Activated CD4-positive, alpha-beta memory T cell treated with anti-CD3 and anti-CD28 coated beads for 36 hours (primary cell): ENCODE results near the gene ZNF407. TPM values are rescaled to one million over a fixed set of nuclear protein-coding genes. Genes with fewer than 3 reads are reported as not detected.
"Not testable (repeated sequence)": the region's sequence is repeated elsewhere in the genome, so short reads cannot be mapped to it uniquely, and the experiment has no call there.

Experiments
- CTCF ChIA-PET: fragments of 350-600 bp; sonication (Branson Sonifier 250); formaldehyde crosslinking; loops from one replicate; lab custom pipeline; 2021; ENCODE audit warnings: antibody characterized with exemption, inconsistent platforms; lab: Charles Lee
- POLR2A ChIA-PET: fragments of 350-600 bp; sonication (Branson Sonifier 250); formaldehyde crosslinking; loops from one replicate; lab custom pipeline; 2021; ENCODE audit warnings: antibody characterized with exemption; lab: Charles Lee
- DNase-seq: peaks from one replicate; pipeline ENCODE4 v3.0.0-alpha.2; 2020
- H3K27ac Mint-ChIP-seq: one replicate; pipeline ENCODE4 v1.8.0; 2021; ENCODE audit warnings: mixed read lengths
- H3K27me3 Mint-ChIP-seq: one replicate; pipeline ENCODE4 v1.8.0; 2021; ENCODE audit warnings: mixed read lengths
- H3K36me3 Mint-ChIP-seq: one replicate; pipeline ENCODE4 v1.8.0; 2021; ENCODE audit warnings: mixed read lengths
- H3K4me1 Mint-ChIP-seq: one replicate; pipeline ENCODE4 v1.8.0; 2021; ENCODE audit warnings: low read depth, mixed read lengths
- H3K4me3 Mint-ChIP-seq: one replicate; pipeline ENCODE4 v1.8.0; 2021; ENCODE audit warnings: mild to moderate bottlenecking, mixed read lengths
- H3K9me3 Mint-ChIP-seq: one replicate; pipeline ENCODE4 v1.8.0; 2021; ENCODE audit warnings: mixed read lengths
- intact Hi-C: fragments of 100-400 bp; cut with micrococcal nuclease; formaldehyde crosslinking; loops from one replicate; pipeline ENCODE4 v1.15.1; 2023
- total RNA-seq, 2 experiments: library from RNA; stranded (reverse); gene quantifications; one replicate each; pipeline ENCODE4 v1.2.3, GENCODE V29; 2021

The ZNF407 gene
- total RNA-seq, 2 experiments from 2014 or later: 10.0 to 10.5 TPM

DNA sequence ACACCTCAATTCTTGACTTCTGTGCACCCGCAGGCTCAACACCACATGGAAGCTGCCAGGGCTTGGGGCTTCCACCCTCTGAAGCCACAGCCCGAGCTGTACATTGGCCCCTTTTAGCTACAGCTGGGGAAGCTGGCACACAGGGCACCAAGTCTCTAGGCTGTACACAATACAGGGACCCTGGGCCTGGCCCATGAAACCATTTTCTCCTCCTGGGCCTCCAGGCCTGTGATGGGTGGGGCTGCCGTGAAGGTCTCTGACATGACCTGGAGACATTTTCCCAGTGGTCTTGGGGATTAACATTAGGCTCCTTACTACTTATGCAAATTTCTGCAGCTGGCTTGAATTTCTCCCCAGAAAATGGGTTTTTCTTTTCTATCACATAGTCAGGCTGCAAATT lies 31.7 kb upstream of the ZNF407 start:
- POLR2A ChIA-PET, H3K9me3 Mint-ChIP-seq, H3K36me3 Mint-ChIP-seq, H3K4me1 Mint-ChIP-seq, intact Hi-C loops, H3K4me3 Mint-ChIP-seq, H3K27ac Mint-ChIP-seq, DNase-seq: not testable (repeated sequence)
- peaks cover 24% of the 10 kb centered on the region for H3K27me3 Mint-ChIP-seq
- CTCF ChIA-PET: interaction anchor here (2.3 kb wide), 1 partner anchor 14 kb away, joined by 11 read pairs; no protein-coding TSS in a partner anchor

DNA sequence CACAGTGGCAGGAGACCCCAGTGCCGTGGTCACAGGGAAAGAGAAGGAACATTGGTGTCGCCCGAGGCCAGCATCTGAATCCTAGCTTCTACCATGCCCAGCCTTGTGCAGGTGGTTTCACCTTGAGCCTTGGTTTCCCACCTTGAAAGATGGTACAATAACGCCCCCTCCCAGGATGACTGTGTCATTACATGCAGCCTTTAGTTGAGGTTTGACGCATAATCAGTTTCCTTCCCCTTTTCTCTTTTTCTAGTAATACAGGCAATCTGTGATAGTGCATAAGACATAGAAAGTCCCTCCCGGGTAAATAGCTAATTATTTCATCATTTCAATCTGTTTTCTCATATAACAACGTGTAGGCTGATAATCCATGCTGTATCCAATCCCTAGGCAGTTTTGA lies 29.8 kb upstream of the ZNF407 start:
- Mint-ChIP-seq H3K4me3 (no peak overlapping the region), H3K4me1 (no peaks in the 10 kb centered on the region), H3K36me3 (peaks cover 7% of the 10 kb centered on the region), H3K27me3 (peaks cover 24% of the 10 kb centered on the region), H3K27ac (no peak overlapping the region), H3K9me3 (peaks cover 7% of the 10 kb centered on the region)
- ChIA-PET CTCF (interaction anchor here (1.5 kb wide), 1 partner anchor 16 kb away, joined by 5 read pairs; no protein-coding TSS in a partner anchor), POLR2A (no interaction called here)
- intact Hi-C loops: no loop called here
- DNase-seq: no peak

DNA sequence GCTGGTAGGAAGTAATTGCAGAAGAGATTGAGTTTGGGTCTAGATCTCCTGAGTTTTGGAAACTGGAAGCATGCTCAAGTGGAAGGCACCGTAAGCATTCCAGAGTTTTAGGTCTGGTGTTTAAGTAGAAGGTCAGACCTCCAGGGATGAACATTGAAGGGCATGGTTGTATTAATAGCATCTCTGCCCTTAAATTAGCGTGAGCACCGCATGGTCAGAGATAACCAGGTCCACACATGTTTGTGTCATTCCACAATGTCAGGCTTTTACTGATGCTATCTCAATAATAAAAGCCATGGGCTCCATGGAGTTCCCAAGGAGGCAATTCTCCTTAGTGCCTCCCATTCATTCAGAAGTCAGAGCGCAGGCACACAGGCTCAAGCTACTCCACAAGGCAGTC lies 28.3 kb upstream of the ZNF407 start:
- Mint-ChIP-seq H3K27me3 (peaks cover 24% of the 10 kb centered on the region), H3K27ac (no peak overlapping the region), H3K9me3 (peaks cover 7% of the 10 kb centered on the region), H3K4me3 (no peak overlapping the region), H3K36me3 (peaks cover 7% of the 10 kb centered on the region), H3K4me1 (peaks cover 1% of the 10 kb centered on the region)
- DNase-seq: no peak
- POLR2A ChIA-PET: no interaction called here
- CTCF ChIA-PET: no interaction called here
- intact Hi-C loops: no loop called here

DNA sequence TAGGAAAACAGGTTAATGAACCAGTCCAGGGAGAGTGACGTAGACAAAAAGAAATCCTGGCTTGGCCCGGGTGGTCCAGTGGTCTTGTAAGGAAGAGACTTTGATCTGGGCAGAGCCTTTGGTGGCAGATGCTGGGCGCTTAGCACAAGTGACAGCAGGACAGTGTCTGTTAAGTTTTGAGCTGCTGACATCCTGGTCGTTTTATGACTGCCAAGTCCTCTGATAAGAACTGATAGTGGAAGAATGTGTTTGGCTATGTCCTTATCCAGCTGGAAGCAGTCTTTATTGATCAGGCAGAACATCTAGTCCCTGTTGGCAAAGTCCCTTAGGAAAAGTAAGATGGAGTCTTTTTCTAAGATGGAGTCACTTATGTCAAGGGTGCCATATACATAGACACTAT lies 27.4 kb upstream of the ZNF407 start:
- peaks cover 7% of the 10 kb centered on the region for H3K36me3 Mint-ChIP-seq
- H3K27me3 Mint-ChIP-seq: peaks cover 24% of the 10 kb centered on the region
- POLR2A ChIA-PET: no interaction called here
- DNase-seq: no peak
- intact Hi-C loops: no loop called here
- H3K27ac Mint-ChIP-seq: no peak overlapping the region
- H3K4me1 Mint-ChIP-seq: peaks cover 5% of the 10 kb centered on the region
- H3K9me3 Mint-ChIP-seq: peaks cover 7% of the 10 kb centered on the region
- no peak overlapping the region for H3K4me3 Mint-ChIP-seq
- CTCF ChIA-PET: interaction anchor here (1.6 kb wide), 1 partner anchor 18 kb away, joined by 5 read pairs; no protein-coding TSS in a partner anchor

DNA sequence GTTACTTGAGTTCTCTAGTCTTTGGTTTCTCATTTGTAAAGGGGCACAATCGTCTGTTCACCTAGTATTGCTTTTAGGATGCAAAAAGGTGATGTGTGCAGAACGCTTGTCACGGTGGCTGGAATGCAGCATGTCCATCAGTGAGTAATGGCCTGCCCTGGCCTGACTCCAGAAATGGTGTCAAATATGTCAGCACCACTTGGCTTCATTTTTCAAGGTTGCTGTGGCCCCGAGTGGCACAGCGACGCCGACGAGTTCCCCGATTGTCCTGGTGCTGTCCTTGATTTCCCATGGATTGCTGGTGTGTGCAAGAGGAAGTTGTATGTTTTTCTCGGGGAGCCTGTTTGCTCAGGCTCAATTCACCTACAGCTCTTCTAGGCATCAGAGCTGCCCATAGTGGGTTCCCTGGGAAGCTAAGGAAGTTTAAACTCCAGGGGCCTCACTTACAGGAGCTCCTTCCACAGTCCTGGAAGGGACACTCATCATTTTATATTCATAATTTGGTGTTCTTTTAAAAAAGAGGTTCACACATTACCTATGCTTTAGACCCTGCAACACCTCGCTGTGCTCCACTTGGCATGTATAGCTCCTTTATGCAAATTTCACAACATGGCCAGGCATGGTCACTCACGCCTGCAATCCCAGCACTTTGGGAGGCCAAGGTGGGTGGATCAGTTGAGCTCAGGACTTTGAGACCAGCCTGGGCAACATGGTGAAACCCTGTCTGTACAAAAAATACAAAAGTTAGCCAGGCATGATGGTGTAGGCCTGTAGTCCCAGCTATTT lies 25.6 kb upstream of the ZNF407 start:
- H3K36me3 Mint-ChIP-seq: peaks cover 3% of the 10 kb centered on the region
- ChIA-PET CTCF (no interaction called here), POLR2A (no interaction called here)
- intact Hi-C loops: no loop called here
- no peaks in the 10 kb centered on the region for H3K9me3 Mint-ChIP-seq
- H3K4me1 Mint-ChIP-seq: peaks cover 5% of the 10 kb centered on the region
- H3K27me3 Mint-ChIP-seq: peaks cover 24% of the 10 kb centered on the region
- no peak overlapping the region for H3K4me3 Mint-ChIP-seq
- H3K27ac Mint-ChIP-seq: no peak overlapping the region
- DNase-seq: no peak

DNA sequence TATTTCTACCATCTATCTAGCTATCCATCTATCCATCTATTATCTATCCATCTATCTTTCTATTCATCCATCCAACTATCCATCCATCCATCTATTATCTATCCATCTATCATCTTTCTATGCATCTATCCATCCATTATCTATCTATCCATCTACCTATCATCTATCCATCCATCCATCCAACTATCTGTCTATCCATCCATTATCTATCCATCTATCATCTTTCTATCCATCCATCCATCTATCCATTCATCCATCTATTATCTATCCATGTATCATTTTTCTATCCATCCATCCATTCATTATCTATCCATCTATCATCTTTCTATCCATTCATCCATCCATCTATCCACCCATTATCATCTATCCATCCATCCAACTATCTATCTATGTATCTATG lies 24.6 kb upstream of the ZNF407 start:
- Mint-ChIP-seq H3K27ac (no peak overlapping the region), H3K4me1 (peaks cover 5% of the 10 kb centered on the region), H3K4me3 (no peak overlapping the region), H3K27me3 (peaks cover 23% of the 10 kb centered on the region), H3K9me3 (no peaks in the 10 kb centered on the region), H3K36me3 (no peaks in the 10 kb centered on the region)
- POLR2A ChIA-PET: no interaction called here
- no peak for DNase-seq
- CTCF ChIA-PET: no interaction called here
- intact Hi-C loops: no loop called here

DNA sequence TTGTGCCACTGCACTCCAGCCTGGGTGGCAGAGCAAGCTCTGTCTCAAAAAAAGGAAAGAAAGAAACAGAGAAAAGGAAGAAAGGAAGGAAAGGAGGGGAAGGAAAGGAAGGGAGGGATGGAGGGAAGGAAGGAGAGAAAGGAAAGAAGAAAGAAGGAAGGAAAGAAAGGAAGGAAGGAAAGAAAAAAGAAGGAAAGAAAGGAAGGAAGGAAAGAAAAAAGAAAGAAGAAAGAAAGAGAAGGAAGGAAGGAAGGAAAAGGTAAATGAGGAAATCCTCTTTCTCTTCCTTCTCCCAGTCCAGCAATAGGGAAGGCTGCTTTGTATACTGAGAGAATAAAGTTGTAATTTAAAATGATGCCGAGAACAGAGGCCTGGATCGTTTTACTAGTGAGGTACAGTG lies 22.8 kb upstream of the ZNF407 start:
- Mint-ChIP-seq H3K27ac (no peak overlapping the region), H3K36me3 (no peaks in the 10 kb centered on the region), H3K4me3 (no peak overlapping the region), H3K27me3 (peaks cover 16% of the 10 kb centered on the region), H3K9me3 (no peaks in the 10 kb centered on the region), H3K4me1 (peaks cover 5% of the 10 kb centered on the region)
- intact Hi-C loops: no loop called here
- no peak for DNase-seq
- CTCF ChIA-PET: interaction anchor here (0.7 kb wide), 1 partner anchor 653 kb away, joined by 3 read pairs; no protein-coding TSS in a partner anchor
- POLR2A ChIA-PET: no interaction called here

DNA sequence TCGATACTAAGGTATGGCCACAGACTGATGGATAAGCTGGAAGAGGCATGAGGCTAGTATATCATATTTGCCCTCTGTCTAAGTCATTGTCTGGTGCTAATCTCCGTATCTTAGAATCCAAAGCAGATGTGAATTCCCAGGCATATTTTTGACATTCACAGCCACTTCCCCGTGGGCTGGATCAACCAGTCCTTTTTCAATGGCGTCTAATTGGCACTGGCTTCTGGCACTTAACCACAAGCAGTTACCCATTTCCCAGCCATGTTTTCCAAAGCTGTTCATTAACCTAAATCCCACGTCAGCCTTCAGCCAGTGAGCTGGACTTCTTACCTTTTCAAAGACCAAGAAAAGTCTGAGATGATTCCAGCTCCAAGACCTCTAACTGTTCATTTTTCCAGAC lies 20.7 kb upstream of the ZNF407 start:
- Mint-ChIP-seq H3K9me3 (no peaks in the 10 kb centered on the region), H3K36me3 (no peaks in the 10 kb centered on the region), H3K27ac (no peak overlapping the region), H3K4me3 (no peak overlapping the region), H3K27me3 (peaks cover 16% of the 10 kb centered on the region), H3K4me1 (peaks cover 5% of the 10 kb centered on the region)
- intact Hi-C loops: no loop called here
- DNase-seq: no peak
- ChIA-PET CTCF (interaction anchor here (0.6 kb wide), 1 partner anchor 19 kb away, joined by 3 read pairs; no protein-coding TSS in a partner anchor), POLR2A (no interaction called here)

DNA sequence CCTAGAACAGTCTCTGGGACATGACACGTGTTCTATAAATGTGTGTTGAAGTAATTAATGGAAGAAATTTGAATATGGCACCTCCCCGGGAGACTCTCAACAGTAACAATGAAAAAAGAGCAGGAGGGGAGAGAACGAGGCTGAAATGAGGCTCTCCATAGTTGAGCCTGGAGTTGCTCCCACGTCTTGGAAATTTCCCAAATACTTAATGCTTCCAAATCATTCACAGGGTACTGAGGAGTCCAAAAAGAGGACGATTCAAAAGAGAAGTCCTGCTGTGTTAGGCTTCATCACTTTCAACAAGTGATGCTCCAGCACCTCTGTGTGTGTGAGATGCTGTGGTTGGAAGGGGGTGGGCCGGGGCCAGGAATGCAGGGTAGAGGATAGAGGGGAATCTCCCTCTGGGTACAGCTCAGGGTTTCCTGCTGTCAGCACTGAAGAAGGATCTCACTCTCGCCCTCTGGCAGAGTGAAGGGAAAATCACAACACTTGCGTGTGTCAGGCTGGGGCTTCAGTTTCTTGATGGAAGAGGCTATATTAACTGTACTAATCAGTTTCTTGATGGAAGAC lies 18.1 kb upstream of the ZNF407 start:
- H3K4me3 Mint-ChIP-seq: no peak overlapping the region
- intact Hi-C loops: no loop called here
- CTCF ChIA-PET: no interaction called here
- H3K36me3 Mint-ChIP-seq: no peaks in the 10 kb centered on the region
- H3K27ac Mint-ChIP-seq: no peak overlapping the region
- no peaks in the 10 kb centered on the region for H3K9me3 Mint-ChIP-seq
- H3K27me3 Mint-ChIP-seq: peaks cover 25% of the 10 kb centered on the region
- H3K4me1 Mint-ChIP-seq: peaks cover 2% of the 10 kb centered on the region
- POLR2A ChIA-PET: no interaction called here
- no peak for DNase-seq

DNA sequence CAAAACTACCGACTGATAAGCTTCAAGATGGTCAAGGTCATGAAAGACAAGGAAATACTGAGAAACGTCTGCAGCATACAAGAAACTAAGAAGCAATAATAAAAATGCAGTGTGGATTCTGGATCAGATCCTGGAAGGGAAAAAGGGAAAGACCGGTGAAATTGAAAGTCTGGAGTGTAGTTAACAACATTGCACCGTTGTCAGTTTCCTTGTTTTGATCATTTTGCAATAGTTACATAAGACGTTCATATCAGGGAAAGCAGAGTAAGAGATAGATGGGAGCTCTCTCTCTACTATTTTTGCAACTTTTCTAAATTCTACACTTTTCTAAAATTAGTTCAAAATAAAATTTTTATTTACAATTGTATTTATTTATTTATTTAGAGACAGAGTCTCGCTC lies 15.0 kb upstream of the ZNF407 start:
- no peak for DNase-seq
- POLR2A ChIA-PET: no interaction called here
- H3K27me3 Mint-ChIP-seq: peaks cover 36% of the 10 kb centered on the region
- no peaks in the 10 kb centered on the region for H3K9me3 Mint-ChIP-seq
- intact Hi-C loops: no loop called here
- no peaks in the 10 kb centered on the region for H3K4me1 Mint-ChIP-seq
- H3K4me3 Mint-ChIP-seq: no peak overlapping the region
- CTCF ChIA-PET: no interaction called here
- H3K36me3 Mint-ChIP-seq: no peaks in the 10 kb centered on the region
- H3K27ac Mint-ChIP-seq: no peak overlapping the region

DNA sequence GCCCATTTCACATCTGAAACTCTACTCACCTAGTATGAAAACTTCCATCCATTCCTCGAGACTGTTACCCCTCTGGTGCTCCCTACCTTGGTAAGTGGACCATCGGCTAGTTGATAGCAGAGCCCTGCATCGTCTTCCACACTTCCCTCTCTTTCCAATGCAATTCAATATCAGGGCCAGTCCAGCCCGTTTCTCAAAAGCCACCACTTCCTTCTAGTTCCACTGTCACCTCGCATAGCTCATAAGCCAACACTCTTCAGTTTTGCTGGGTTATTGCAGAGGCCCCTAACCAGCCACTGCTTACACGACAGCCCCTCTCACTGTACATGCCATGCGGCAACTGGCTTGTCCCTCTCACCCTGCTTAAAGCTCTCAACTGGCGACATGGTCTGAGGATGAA lies 10.2 kb upstream of the ZNF407 start:
- no peak overlapping the region for H3K27ac Mint-ChIP-seq
- peaks cover 22% of the 10 kb centered on the region for H3K27me3 Mint-ChIP-seq
- H3K36me3 Mint-ChIP-seq: no peaks in the 10 kb centered on the region
- ChIA-PET POLR2A (no interaction called here), CTCF (interaction anchor here (1.3 kb wide), 1 partner anchor 13 kb away, joined by 3 read pairs; no protein-coding TSS in a partner anchor)
- intact Hi-C loops: no loop called here
- H3K9me3 Mint-ChIP-seq: no peaks in the 10 kb centered on the region
- DNase-seq: no peak
- peaks cover 15% of the 10 kb centered on the region for H3K4me1 Mint-ChIP-seq
- no peak overlapping the region for H3K4me3 Mint-ChIP-seq

DNA sequence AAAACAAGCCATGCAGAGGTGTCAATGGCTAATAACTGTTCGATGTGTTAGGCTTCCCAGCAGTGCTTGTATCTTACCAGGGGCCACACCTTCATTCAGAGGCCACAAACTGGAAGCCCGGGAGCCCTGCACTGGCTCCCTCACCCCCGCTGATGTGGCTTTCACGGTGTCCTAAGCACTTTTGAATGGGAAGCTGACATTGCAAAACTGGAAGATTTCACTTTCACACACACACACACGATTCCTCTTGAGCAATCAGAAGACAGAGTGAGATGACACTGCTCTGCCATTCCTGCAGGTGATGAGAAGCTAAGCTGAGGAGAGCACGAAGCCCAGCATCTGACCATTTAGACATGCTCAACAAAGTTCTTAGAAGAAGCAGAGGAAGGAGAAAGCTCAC lies 8.6 kb upstream of the ZNF407 start:
- Mint-ChIP-seq H3K36me3 (peaks cover 14% of the 10 kb centered on the region), H3K4me3 (no peak overlapping the region), H3K27ac (no peak overlapping the region), H3K9me3 (peaks cover 3% of the 10 kb centered on the region), H3K4me1 (peaks cover 26% of the 10 kb centered on the region), H3K27me3 (peaks cover 14% of the 10 kb centered on the region)
- peak; percentile 24 for DNase-seq
- intact Hi-C loops: no loop called here
- ChIA-PET CTCF (interaction anchor here (1.3 kb wide), 1 partner anchor 15 kb away, joined by 3 read pairs; no protein-coding TSS in a partner anchor), POLR2A (no interaction called here)
